ENCODE measurements around the gene GATAD2A. TPM values are rescaled to one million over a fixed set of nuclear protein-coding genes. Genes with fewer than 3 reads are reported as not detected.

GATAD2A gene
- total and polyA plus RNA-seq, 10 of the 15 experiments (the other 5 are each of a cell fraction or from before 2014, with no cell fraction given) = 2.6 to 173 (median 32.0) TPM

DNA sequence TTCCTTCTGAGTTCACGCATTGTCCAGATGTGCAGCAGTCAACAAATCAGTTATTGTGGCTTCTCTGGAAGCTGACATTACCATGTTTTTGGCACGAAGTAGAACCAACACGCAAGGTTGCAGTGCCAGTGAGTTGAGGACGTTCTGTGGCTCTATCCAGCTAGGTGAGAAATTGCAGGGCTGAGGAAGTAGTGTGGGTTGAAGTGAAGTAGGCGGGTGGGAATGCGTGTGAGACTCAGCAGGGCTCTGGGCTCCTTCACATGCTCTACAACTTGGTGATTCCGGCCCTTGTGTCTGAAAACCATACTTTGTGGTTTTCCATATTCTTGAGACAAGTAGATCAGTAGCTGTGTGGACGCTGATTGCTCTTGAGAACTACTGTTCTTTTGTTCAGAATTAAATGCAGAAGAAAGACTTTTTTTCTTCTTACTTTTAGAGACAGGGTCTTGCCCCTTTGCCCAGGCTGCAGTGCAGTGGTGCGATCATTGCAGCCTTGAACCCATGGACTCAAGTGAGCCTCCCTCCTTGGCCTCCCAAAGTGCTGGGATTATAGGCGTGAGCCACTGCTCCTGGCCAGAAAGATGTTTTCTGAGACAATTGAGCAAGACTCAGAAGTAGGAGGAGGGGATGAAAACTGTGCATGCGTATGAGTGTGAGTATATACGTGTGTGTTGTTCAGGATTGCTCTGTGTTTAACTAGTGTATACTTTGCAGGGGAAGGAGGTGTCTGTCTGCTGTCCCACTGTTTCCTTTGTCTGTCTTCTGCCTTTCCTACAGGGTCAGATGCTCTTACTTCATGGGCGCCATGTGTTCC, 46.2 kb downstream of the GATAD2A start:
- Histone ChIP-seq H3K27ac (ENCODE audit: control insufficient read depth, insufficient read depth) (peak overlapping the region; percentile 50), H3K9ac (ENCODE audit: control insufficient read depth, insufficient read depth, low read length) (no peak overlapping the region), H3K27me3 (replicated peaks in 1 of 2; ENCODE audit: control insufficient read depth in 2 of 2, insufficient read depth in 2 of 2, low read length in 1 of 2) (no peaks in the 10 kb centered on the region), H3K79me2 (ENCODE audit: control insufficient read depth, insufficient read depth, low read length) (peaks cover 77% of the 10 kb centered on the region), H3K4me3 (no peak overlapping the region), H2AFZ (ENCODE audit: control insufficient read depth, low read depth, low read length) (no peak overlapping the region), H4K20me1 (ENCODE audit: control insufficient read depth, insufficient read depth) (peaks cover 8% of the 10 kb centered on the region), H3K4me1 (ENCODE audit: control insufficient read depth, insufficient read depth, low read length) (peaks cover 30% of the 10 kb centered on the region), H3K9me3 (replicated peaks; ENCODE audit: control insufficient read depth, insufficient read depth, low read length) (no peaks in the 10 kb centered on the region), H3K36me3 (ENCODE audit: control insufficient read depth in 2 of 2, insufficient read depth in 2 of 2, low read length in 1 of 2) (peaks cover 0 to 11% of the 10 kb centered on the region in 2 experiments; a peak in 3 of 4 replicates), H3K4me2 (ENCODE audit: control insufficient read depth, insufficient read depth) (no peak overlapping the region; the same call in 1 of the 2 replicates)
- in situ Hi-C loops (cut with MboI) = no loop called here
- ATAC-seq (peak; percentile 56), DNase-seq (ENCODE audit: low read depth, low spot score) (peak; percentile 68), FAIRE-seq (no peak)
- no TSS peak for BruUV-seq (replicated peaks)
- intact Hi-C loops (cut with micrococcal nuclease; ENCODE audit: unreplicated experiment) = no loop called here
- ChIA-PET RAD21 (ENCODE audit: unreplicated experiment) (no interaction called here), CTCF (interaction anchor here (0.8 to 1.1 kb wide), 2 partner anchors 36 to 87 kb away, joined by 3 read pairs; no protein-coding TSS in a partner anchor), SMC1A (ENCODE audit: uncharacterized antibody, unreplicated experiment) (interaction anchor here (1.5 kb wide), 1 partner anchor 8 kb away, joined by 4 read pairs; no protein-coding TSS in a partner anchor), POLR2A (interaction anchor here (0.6 kb wide), 1 partner anchor 21 kb away, joined by 3 read pairs; no protein-coding TSS in a partner anchor)
- 36% methylated on average over 13 of the region's 13 CpGs for WGBS (ENCODE audit: insufficient coverage, insufficient replicate concordance, low lambda C conversion rate, missing lambda C conversion rate)
- TF ChIP-seq LARP7 (IDR thresholded peaks at IDR 0.05) (no peak), MEF2A (IDR thresholded peaks at IDR 0.05; ENCODE audit: insufficient read depth, low read depth, low read length) (0 out of 2 replicates have a peak, but pooled peaks have one; percentile 8), JUND (IDR thresholded peaks at IDR 0.05; ENCODE audit: low read depth, low read length) (no peak), ZNF217 (IDR thresholded peaks at IDR 0.05) (no peak), ZNF274 (IDR thresholded peaks at IDR 0.05; ENCODE audit: insufficient read depth, insufficient read length) (no peak), CHD4 (IDR thresholded peaks at IDR 0.05) (no peak), MTA2 (IDR thresholded peaks at IDR 0.05; ENCODE audit: low read depth) (no peak), SMAD5 (IDR thresholded peaks at IDR 0.05; ENCODE audit: low read depth) (no peak), ASH2L (IDR thresholded peaks at IDR 0.05; ENCODE audit: borderline replicate concordance, low read depth) (no peak), TCF12 (IDR thresholded peaks at IDR 0.05; ENCODE audit: low read depth, low read length) (peak; percentile 34; the same call in 1 of the 2 replicates), MXI1 (IDR thresholded peaks at IDR 0.05; ENCODE audit: low read depth, low read length) (no peak)
- TF ChIP-seq, protein P1, sequence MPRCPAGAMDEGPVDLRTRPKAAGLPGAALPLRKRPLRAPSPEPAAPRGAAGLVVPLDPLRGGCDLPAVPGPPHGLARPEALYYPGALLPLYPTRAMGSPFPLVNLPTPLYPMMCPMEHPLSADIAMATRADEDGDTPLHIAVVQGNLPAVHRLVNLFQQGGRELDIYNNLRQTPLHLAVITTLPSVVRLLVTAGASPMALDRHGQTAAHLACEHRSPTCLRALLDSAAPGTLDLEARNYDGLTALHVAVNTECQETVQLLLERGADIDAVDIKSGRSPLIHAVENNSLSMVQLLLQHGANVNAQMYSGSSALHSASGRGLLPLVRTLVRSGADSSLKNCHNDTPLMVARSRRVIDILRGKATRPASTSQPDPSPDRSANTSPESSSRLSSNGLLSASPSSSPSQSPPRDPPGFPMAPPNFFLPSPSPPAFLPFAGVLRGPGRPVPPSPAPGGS (IDR thresholded peaks at IDR 0.05; ENCODE audit: borderline replicate concordance, insufficient read depth, low read depth, low read length, poor library complexity, severe bottlenecking) = peak; percentile 86
- TF ChIP-seq, protein P2, sequence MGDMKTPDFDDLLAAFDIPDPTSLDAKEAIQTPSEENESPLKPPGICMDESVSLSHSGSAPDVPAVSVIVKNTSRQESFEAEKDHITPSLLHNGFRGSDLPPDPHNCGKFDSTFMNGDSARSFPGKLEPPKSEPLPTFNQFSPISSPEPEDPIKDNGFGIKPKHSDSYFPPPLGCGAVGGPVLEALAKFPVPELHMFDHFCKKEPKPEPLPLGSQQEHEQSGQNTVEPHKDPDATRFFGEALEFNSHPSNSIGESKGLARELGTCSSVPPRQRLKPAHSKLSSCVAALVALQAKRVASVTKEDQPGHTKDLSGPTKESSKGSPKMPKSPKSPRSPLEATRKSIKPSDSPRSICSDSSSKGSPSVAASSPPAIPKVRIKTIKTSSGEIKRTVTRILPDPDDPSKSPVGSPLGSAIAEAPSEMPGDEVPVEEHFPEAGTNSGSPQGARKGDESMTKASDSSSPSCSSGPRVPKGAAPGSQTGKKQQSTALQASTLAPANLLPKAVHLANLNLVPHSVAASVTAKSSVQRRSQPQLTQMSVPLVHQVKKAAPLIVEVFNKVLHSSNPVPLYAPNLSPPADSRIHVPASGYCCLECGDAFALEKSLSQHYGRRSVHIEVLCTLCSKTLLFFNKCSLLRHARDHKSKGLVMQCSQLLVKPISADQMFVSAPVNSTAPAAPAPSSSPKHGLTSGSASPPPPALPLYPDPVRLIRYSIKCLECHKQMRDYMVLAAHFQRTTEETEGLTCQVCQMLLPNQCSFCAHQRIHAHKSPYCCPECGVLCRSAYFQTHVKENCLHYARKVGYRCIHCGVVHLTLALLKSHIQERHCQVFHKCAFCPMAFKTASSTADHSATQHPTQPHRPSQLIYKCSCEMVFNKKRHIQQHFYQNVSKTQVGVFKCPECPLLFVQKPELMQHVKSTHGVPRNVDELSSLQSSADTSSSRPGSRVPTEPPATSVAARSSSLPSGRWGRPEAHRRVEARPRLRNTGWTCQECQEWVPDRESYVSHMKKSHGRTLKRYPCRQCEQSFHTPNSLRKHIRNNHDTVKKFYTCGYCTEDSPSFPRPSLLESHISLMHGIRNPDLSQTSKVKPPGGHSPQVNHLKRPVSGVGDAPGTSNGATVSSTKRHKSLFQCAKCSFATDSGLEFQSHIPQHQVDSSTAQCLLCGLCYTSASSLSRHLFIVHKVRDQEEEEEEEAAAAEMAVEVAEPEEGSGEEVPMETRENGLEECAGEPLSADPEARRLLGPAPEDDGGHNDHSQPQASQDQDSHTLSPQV (IDR thresholded peaks at IDR 0.05) = no peak
- TF ChIP-seq, protein P3, sequence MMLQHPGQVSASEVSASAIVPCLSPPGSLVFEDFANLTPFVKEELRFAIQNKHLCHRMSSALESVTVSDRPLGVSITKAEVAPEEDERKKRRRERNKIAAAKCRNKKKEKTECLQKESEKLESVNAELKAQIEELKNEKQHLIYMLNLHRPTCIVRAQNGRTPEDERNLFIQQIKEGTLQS (IDR thresholded peaks at IDR 0.05; ENCODE audit: borderline replicate concordance, extremely low read depth, low read depth, low read length) = no peak
- TF ChIP-seq, protein P4, sequence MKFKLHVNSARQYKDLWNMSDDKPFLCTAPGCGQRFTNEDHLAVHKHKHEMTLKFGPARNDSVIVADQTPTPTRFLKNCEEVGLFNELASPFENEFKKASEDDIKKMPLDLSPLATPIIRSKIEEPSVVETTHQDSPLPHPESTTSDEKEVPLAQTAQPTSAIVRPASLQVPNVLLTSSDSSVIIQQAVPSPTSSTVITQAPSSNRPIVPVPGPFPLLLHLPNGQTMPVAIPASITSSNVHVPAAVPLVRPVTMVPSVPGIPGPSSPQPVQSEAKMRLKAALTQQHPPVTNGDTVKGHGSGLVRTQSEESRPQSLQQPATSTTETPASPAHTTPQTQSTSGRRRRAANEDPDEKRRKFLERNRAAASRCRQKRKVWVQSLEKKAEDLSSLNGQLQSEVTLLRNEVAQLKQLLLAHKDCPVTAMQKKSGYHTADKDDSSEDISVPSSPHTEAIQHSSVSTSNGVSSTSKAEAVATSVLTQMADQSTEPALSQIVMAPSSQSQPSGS (IDR thresholded peaks at IDR 0.05; ENCODE audit: low read length) = peak; percentile 82

Data from GM12878 (cell line).